Measurements from ENCODE around the gene POLR1A. TPM values are rescaled to one million over a fixed set of nuclear protein-coding genes. Genes with fewer than 3 reads are reported as not detected.

Gene POLR1A
- total and polyA plus RNA-seq, 2 of the 8 experiments (the other 6 are each of a cell fraction or from before 2014, with no cell fraction given): 8.9 to 58.1 TPM

GRCh38 chr2:85983766-85984165 lies 121.9 kb downstream of the POLR1A start (continued):
- no peak for TF ChIP-seq HDAC6 (IDR thresholded peaks at IDR 0.05; ENCODE audit: low read depth, low read length)

All from H1 (cell line).